ENCODE data around the gene CCDC196. TPM values are rescaled to one million over a fixed set of nuclear protein-coding genes. Genes with fewer than 3 reads are reported as not detected.

CCDC196 gene
- total RNA-seq, 1 donor from 2014 or later: not detected

- no peak overlapping the region for H3K4me3 Mint-ChIP-seq (ENCODE audit: unreplicated experiment)
- DNase-seq: no peak
- peaks cover 2% of the 10 kb centered on the region for H3K4me1 Mint-ChIP-seq (ENCODE audit: low read depth, unreplicated experiment)
- no peak for TF ChIP-seq CTCF (IDR thresholded peaks at IDR 0.05; ENCODE audit: partially characterized antibody, unreplicated experiment)
- H3K27me3 Mint-ChIP-seq (ENCODE audit: unreplicated experiment): no peaks in the 10 kb centered on the region
- no peaks in the 10 kb centered on the region for H3K9me3 Mint-ChIP-seq (ENCODE audit: unreplicated experiment)
- H3K36me3 Mint-ChIP-seq (ENCODE audit: unreplicated experiment): peaks cover 5% of the 10 kb centered on the region
- H3K27ac Mint-ChIP-seq (ENCODE audit: unreplicated experiment): no peak overlapping the region
Observed at GRCh38 chr14:66477567-66477966, 8.6 kb upstream of the CCDC196 start.

GRCh38 chr14:66482873-66483272 is 3.3 kb upstream of the CCDC196 start:
- Mint-ChIP-seq H3K27ac (ENCODE audit: unreplicated experiment) (no peak overlapping the region), H3K27me3 (ENCODE audit: unreplicated experiment) (no peaks in the 10 kb centered on the region), H3K4me3 (ENCODE audit: unreplicated experiment) (no peak overlapping the region), H3K4me1 (ENCODE audit: low read depth, unreplicated experiment) (peaks cover 2% of the 10 kb centered on the region), H3K9me3 (ENCODE audit: unreplicated experiment) (no peaks in the 10 kb centered on the region), H3K36me3 (ENCODE audit: unreplicated experiment) (no peaks in the 10 kb centered on the region)
- DNase-seq: no peak
- no peak for TF ChIP-seq CTCF (IDR thresholded peaks at IDR 0.05; ENCODE audit: partially characterized antibody, unreplicated experiment)

GRCh38 chr14:66483322-66483721 is 2.8 kb upstream of the CCDC196 start:
- Mint-ChIP-seq H3K9me3 (ENCODE audit: unreplicated experiment) (no peaks in the 10 kb centered on the region), H3K4me3 (ENCODE audit: unreplicated experiment) (no peak overlapping the region), H3K27ac (ENCODE audit: unreplicated experiment) (no peak overlapping the region), H3K27me3 (ENCODE audit: unreplicated experiment) (no peaks in the 10 kb centered on the region), H3K4me1 (ENCODE audit: low read depth, unreplicated experiment) (peaks cover 2% of the 10 kb centered on the region), H3K36me3 (ENCODE audit: unreplicated experiment) (no peaks in the 10 kb centered on the region)
- DNase-seq: no peak
- TF ChIP-seq CTCF (IDR thresholded peaks at IDR 0.05; ENCODE audit: partially characterized antibody, unreplicated experiment): no peak

- TF ChIP-seq CTCF (IDR thresholded peaks at IDR 0.05; ENCODE audit: partially characterized antibody, unreplicated experiment): no peak
- H3K27ac Mint-ChIP-seq (ENCODE audit: unreplicated experiment): no peak overlapping the region
- no peaks in the 10 kb centered on the region for H3K36me3 Mint-ChIP-seq (ENCODE audit: unreplicated experiment)
- DNase-seq: no peak
- no peaks in the 10 kb centered on the region for H3K9me3 Mint-ChIP-seq (ENCODE audit: unreplicated experiment)
- H3K4me3 Mint-ChIP-seq (ENCODE audit: unreplicated experiment): no peak overlapping the region
- H3K4me1 Mint-ChIP-seq (ENCODE audit: low read depth, unreplicated experiment): peaks cover 2% of the 10 kb centered on the region
- no peaks in the 10 kb centered on the region for H3K27me3 Mint-ChIP-seq (ENCODE audit: unreplicated experiment)
Observed at GRCh38 chr14:66485029-66485428, 1.1 kb upstream of the CCDC196 start.

GRCh38 chr14:66487164-66487563 is 993 bp downstream of the CCDC196 start:
- Mint-ChIP-seq H3K27me3 (ENCODE audit: unreplicated experiment) (no peaks in the 10 kb centered on the region), H3K9me3 (ENCODE audit: unreplicated experiment) (no peaks in the 10 kb centered on the region), H3K36me3 (ENCODE audit: unreplicated experiment) (no peaks in the 10 kb centered on the region), H3K4me1 (ENCODE audit: low read depth, unreplicated experiment) (no peaks in the 10 kb centered on the region), H3K27ac (ENCODE audit: unreplicated experiment) (no peak overlapping the region), H3K4me3 (ENCODE audit: unreplicated experiment) (no peak overlapping the region)
- no peak for TF ChIP-seq CTCF (IDR thresholded peaks at IDR 0.05; ENCODE audit: partially characterized antibody, unreplicated experiment)
- DNase-seq: no peak
